SK-N-SH (cell line): Measurements from ENCODE around the gene BRMS1.

Experiments used
- CHD2 ChIP-seq: fragments of 150-350 bp; IDR thresholded peaks from 2 replicates; pipeline ENCODE4 v1.6.1; 2018; ENCODE audit warnings: low read length; ENCODE audit not compliant: partially characterized antibody
- CTCF ChIP-seq: fragments of 200-600 bp; sonication (generic); IDR thresholded peaks from 2 replicates; pipeline ENCODE4 v1.6.1; 2017; ENCODE audit warnings: antibody characterized with exemption, mild to moderate bottlenecking, moderate library complexity
- ELF1 ChIP-seq: IDR thresholded peaks from 2 replicates; pipeline ENCODE4 v1.4.0; 2012
- FOXM1 ChIP-seq: IDR thresholded peaks from 2 replicates; pipeline ENCODE4 v1.4.0; 2012; ENCODE audit warnings: low read depth, mild to moderate bottlenecking
- MAX ChIP-seq: IDR thresholded peaks from 2 replicates; pipeline ENCODE4 v1.4.0; 2012; ENCODE audit warnings: low read depth
- NRF1 ChIP-seq: IDR thresholded peaks from 2 replicates; pipeline ENCODE4 v1.6.1; 2012; ENCODE audit warnings: low read depth, mild to moderate bottlenecking, low read length
- RAD21 ChIP-seq: IDR thresholded peaks from 2 replicates; pipeline ENCODE4 v1.6.1; 2012; ENCODE audit warnings: mild to moderate bottlenecking, low read length
- REST ChIP-seq: IDR thresholded peaks from 2 replicates; pipeline ENCODE4 v1.6.1; 2012; ENCODE audit warnings: mild to moderate bottlenecking, low read depth, low read length, moderate library complexity
- RFX5 ChIP-seq: IDR thresholded peaks from 2 replicates; pipeline ENCODE4 v1.6.1; 2012; ENCODE audit warnings: mild to moderate bottlenecking, improper control_type of control experiment, low read length
- RXRA ChIP-seq: IDR thresholded peaks from 2 replicates; pipeline ENCODE4 v1.4.0; 2012; ENCODE audit warnings: low read depth, mild to moderate bottlenecking, borderline replicate concordance
- SIN3A ChIP-seq: IDR thresholded peaks from 2 replicates; pipeline ENCODE4 v1.6.1; 2012; ENCODE audit warnings: low read depth, mild to moderate bottlenecking, low read length, moderate library complexity, borderline replicate concordance
- SMC3 ChIP-seq: IDR thresholded peaks from 2 replicates; pipeline ENCODE4 v1.6.1; 2012; ENCODE audit warnings: low read depth, low read length, improper control_type of control experiment
- USF2 ChIP-seq: fragments of 150-350 bp; IDR thresholded peaks from 2 replicates; pipeline ENCODE4 v1.6.1; 2017; ENCODE audit warnings: antibody characterized with exemption, low read length, low read depth, borderline replicate concordance
- YY1 ChIP-seq: IDR thresholded peaks from 2 replicates; pipeline ENCODE4 v1.4.0; 2012; ENCODE audit warnings: low read depth, mild to moderate bottlenecking

GRCh38 chr11:66393954-66394353, 49.0 kb upstream of the BRMS1 start:
- TF ChIP-seq SMC3: no peak
- TF ChIP-seq CTCF: no peak
- TF ChIP-seq RFX5: no peak
- TF ChIP-seq RAD21: no peak
- TF ChIP-seq MAX: no peak
- no peak for TF ChIP-seq RXRA
- no peak for TF ChIP-seq CHD2
- no peak for TF ChIP-seq USF2
- TF ChIP-seq YY1: no peak
- no peak for TF ChIP-seq NRF1
- TF ChIP-seq REST: no peak
- no peak for TF ChIP-seq ELF1
- no peak for TF ChIP-seq FOXM1
- no peak for TF ChIP-seq SIN3A
